Stomach (tissue), 9 donors: ENCODE data around the gene GPR35. TPM values are rescaled to one million over a fixed set of nuclear protein-coding genes. Genes with fewer than 3 reads are reported as not detected.

ENCODE experiments used
- DNase-seq, 2 donors: peaks; one replicate each; pipeline versions ENCODE4 v3.0.0 to v3.0.0-alpha.2; 2013 to 2019
- H3K27ac ChIP-seq, 5 donors: fragments of 200-600 bp in 4 of 5; sonication (generic) in 4 of 5; one replicate each; pipeline ENCODE4 v1.5.1; 2013 to 2019; ENCODE audit warnings: mild to moderate bottlenecking in 1 of 5, moderate library complexity in 1 of 5
- H3K27me3 ChIP-seq, 3 donors: fragments of 200-600 bp; sonication (generic); one replicate each; pipeline ENCODE4 v1.5.1; 2017 to 2019; ENCODE audit warnings: mixed run types in 1 of 3
- H3K36me3 ChIP-seq, 4 donors: fragments of 200-600 bp; sonication (generic); 1 replicate in 3 of 4; 2 replicates in 1 of 4; pipeline ENCODE4 v1.5.1; 2016 to 2019
- H3K4me1 ChIP-seq, 4 donors: fragments of 200-600 bp; sonication (generic); one replicate each; pipeline ENCODE4 v1.5.1; 2016 to 2019
- H3K4me3 ChIP-seq, 4 donors: fragments of 200-600 bp; sonication (generic) in 3 of 4; one replicate each; pipeline ENCODE4 v1.5.1; 2016 to 2019; ENCODE audit warnings: mild to moderate bottlenecking in 1 of 4
- H3K9me3 ChIP-seq, 4 donors: fragments of 200-600 bp; sonication (generic); one replicate each; pipeline ENCODE4 v1.5.1; 2016 to 2019
- CTCF ChIP-seq, 7 experiments: fragments of 450-650 bp in 4 of 7; fragments of 200-600 bp in 3 of 7; sonication (generic) in 3 of 7; IDR thresholded peaks; one replicate each; pipeline ENCODE4 v1.5.1; 2016 to 2019; ENCODE audit warnings: antibody characterized with exemption in 7 of 7, control low read depth in 2 of 7, mild to moderate bottlenecking in 1 of 7
- EP300 ChIP-seq: sonication (generic); formaldehyde crosslinking; IDR thresholded peaks from one replicate; pipeline ENCODE4 v1.6.1; 2017; ENCODE audit warnings: antibody characterized with exemption
- POLR2A ChIP-seq, 4 donors: fragments of 450-650 bp; IDR thresholded peaks; one replicate each; pipeline ENCODE4 v1.6.1; 2016; ENCODE audit warnings: antibody characterized with exemption in 4 of 4, control low read depth in 2 of 4, mild to moderate bottlenecking in 1 of 4, moderate library complexity in 1 of 4
- POLR2AphosphoS5 ChIP-seq, 3 donors: sonication (generic); formaldehyde crosslinking; IDR thresholded peaks; one replicate each; pipeline ENCODE4 v1.6.1; 2016; ENCODE audit warnings: antibody characterized with exemption in 3 of 3
- WGBS, 5 donors: extraction: QIAGEN DNeasy Blood & Tissue Kit in 3 of 5; methylation state at CpG; one replicate each; pipeline versions ENCODE4 v1.1.5 to v1.1.7; 2013 to 2018; 5-methylcytosine and 5-hydroxymethylcytosine counted together
- intact Hi-C: fragments of 100-400 bp; cut with DNase I; formaldehyde crosslinking; loops from one replicate; pipeline ENCODE4 v1.15.1; 2023; ENCODE audit warnings: low total_unique reads
- polyA plus RNA-seq, 3 donors: library from polyadenylated mRNA; stranded (reverse); fragments of 200-250 nt; gene quantifications; one replicate each; pipeline ENCODE4 v1.2.3, GENCODE V29; 2013
- total RNA-seq, 5 donors: library from RNA; depleted of rRNA; stranded (reverse); fragments of >200 nt; gene quantifications; one replicate each; pipeline versions ENCODE4 v1.1.0 to v1.2.3, GENCODE V29; 2014 to 2016
- donor health status: healthy with polysubstance abuse.
- donor health status: Bipolar disorder and iron deficiency.
- donor health status: healthy.

Gene GPR35
- total and polyA plus RNA-seq, 8 donors: 8.5 to 68.9 (median 12.9) TPM

- H3K27ac ChIP-seq: no peak overlapping the region
- peaks cover 0 to 23% (median 18%) of the 10 kb centered on the region in 4 donors for H3K36me3 ChIP-seq
- intact Hi-C loops: no loop called here
- H3K4me1 ChIP-seq: peaks cover 0 to 5% (median 0%) of the 10 kb centered on the region in 4 donors
- peaks cover 0 to 14% (median 8%) of the 10 kb centered on the region in 4 donors for H3K9me3 ChIP-seq
- DNase-seq: no peak
- no peak overlapping the region for H3K4me3 ChIP-seq
- TF ChIP-seq POLR2AphosphoS5 (IDR thresholded peaks at IDR 0.05) (no peak), CTCF (IDR thresholded peaks at IDR 0.05) (no peak), POLR2A (IDR thresholded peaks at IDR 0.05) (no peak), EP300 (no peak)
- no peaks in the 10 kb centered on the region for H3K27me3 ChIP-seq
- WGBS, 5 donors: 92 to 100% (median 94%) methylated on average over 2 to 21 of the region's 21 CpGs
Observed at GRCh38 chr2:240630771-240631547, 5.7 kb downstream of the GPR35 start.

- no peak for DNase-seq
- Histone ChIP-seq H3K36me3 (peaks cover 0 to 23% (median 18%) of the 10 kb centered on the region in 4 donors), H3K9me3 (peaks cover 0 to 14% (median 8%) of the 10 kb centered on the region in 4 donors), H3K27ac (no peak overlapping the region), H3K4me3 (no peak overlapping the region), H3K4me1 (peaks cover 0 to 2% (median 0%) of the 10 kb centered on the region in 4 donors), H3K27me3 (no peaks in the 10 kb centered on the region)
- intact Hi-C loops: no loop called here
- TF ChIP-seq POLR2A (IDR thresholded peaks at IDR 0.05) (no peak), POLR2AphosphoS5 (IDR thresholded peaks at IDR 0.05) (no peak), CTCF (IDR thresholded peaks at IDR 0.05) (no peak), EP300 (no peak)
- 87 to 96% (median 90%) methylated on average over 3 to 11 of the region's 11 CpGs for WGBS, 5 donors
Observed at GRCh38 chr2:240631548-240632305, 6.4 kb downstream of the GPR35 start.

- no peak overlapping the region for H3K4me3 ChIP-seq
- TF ChIP-seq EP300: no peak
- no peak for TF ChIP-seq CTCF (IDR thresholded peaks at IDR 0.05)
- no peaks in the 10 kb centered on the region for H3K4me1 ChIP-seq
- no peak overlapping the region for H3K27ac ChIP-seq
- H3K36me3 ChIP-seq: peaks cover 0 to 23% (median 18%) of the 10 kb centered on the region in 4 donors
- H3K27me3 ChIP-seq: no peaks in the 10 kb centered on the region
- intact Hi-C loops: no loop called here
- DNase-seq: peak in 1 of 2 donors; percentile 2
- 80 to 100% (median 97%) methylated on average over 1 of the region's 1 CpG; no CpG with 5 or more reads in 1 of the 5 donors for WGBS, 5 donors
- peaks cover 0 to 14% (median 8%) of the 10 kb centered on the region in 4 donors for H3K9me3 ChIP-seq
Observed at GRCh38 chr2:240632306-240632721, 7.0 kb downstream of the GPR35 start.

- Histone ChIP-seq H3K36me3 (peaks cover 0 to 10% (median 8%) of the 10 kb centered on the region in 4 donors), H3K4me3 (no peak overlapping the region), H3K27me3 (peaks cover 0 to 4% (median 0%) of the 10 kb centered on the region in 3 donors), H3K27ac (no peak overlapping the region), H3K9me3 (peaks cover 0 to 14% (median 8%) of the 10 kb centered on the region in 4 donors), H3K4me1 (no peaks in the 10 kb centered on the region)
- intact Hi-C loops: no loop called here
- 78 to 93% (median 81%) methylated on average over 5 to 6 of the region's 6 CpGs for WGBS, 5 donors
- peak in 1 of 2 donors; percentile 0 for DNase-seq
- TF ChIP-seq POLR2A (IDR thresholded peaks at IDR 0.05) (no peak), EP300 (no peak), CTCF (IDR thresholded peaks at IDR 0.05) (no peak), POLR2AphosphoS5 (IDR thresholded peaks at IDR 0.05) (no peak)
Observed at GRCh38 chr2:240635121-240635997, 10.1 kb downstream of the GPR35 start.
